GM18909 (cell line): ENCODE measurements around the gene CCL21.
"Not testable (repeated sequence)": the region's sequence is repeated elsewhere in the genome, so short reads cannot be mapped to it uniquely, and the experiment has no call there.

Experiments
- ATAC-seq: cut with Tn5 transposase; IDR thresholded peaks from one replicate; pipeline ENCODE4 v1.9.1; 2021; ENCODE audit warnings: mild to moderate bottlenecking; ENCODE audit not compliant: unreplicated experiment, poor library complexity

Gene CCL21

GRCh38 chr9:34710023-34710422 lies at the start of gene CCL21:
Gene CCL21 (minus strand): TSS chr9:34710136. CDS start chr9:34710066, 70 bp downstream.
- ATAC-seq: no peak

GRCh38 chr9:34759432-34760134 lies 49.6 kb upstream of the CCL21 start:
- no peak for ATAC-seq

GRCh38 chr9:34750320-34750719 lies 40.4 kb upstream of the CCL21 start:
- ATAC-seq: not testable (repeated sequence)

- ATAC-seq: no peak
Measured at GRCh38 chr9:34746526-34746925, 36.6 kb upstream of the CCL21 start.

GRCh38 chr9:34744295-34745221 lies 34.6 kb upstream of the CCL21 start:
- ATAC-seq: no peak

GRCh38 chr9:34742710-34743109 lies 32.8 kb upstream of the CCL21 start:
- ATAC-seq: no peak

- no peak for ATAC-seq
Measured at GRCh38 chr9:34741628-34742027, 31.7 kb upstream of the CCL21 start.

- ATAC-seq: not testable (repeated sequence)
Measured at GRCh38 chr9:34740176-34740575, 30.2 kb upstream of the CCL21 start.

- no peak for ATAC-seq
Measured at GRCh38 chr9:34737677-34738260, 27.8 kb upstream of the CCL21 start.

GRCh38 chr9:34734720-34735119 lies 24.8 kb upstream of the CCL21 start:
- ATAC-seq: no peak

- ATAC-seq: no peak
Measured at GRCh38 chr9:34732886-34733285, 22.9 kb upstream of the CCL21 start.

- ATAC-seq: no peak
Measured at GRCh38 chr9:34732478-34732877, 22.5 kb upstream of the CCL21 start.

- no peak for ATAC-seq
Measured at GRCh38 chr9:34723141-34723540, 13.2 kb upstream of the CCL21 start.

- ATAC-seq: not testable (repeated sequence)
Measured at GRCh38 chr9:34719769-34720025, 9.8 kb upstream of the CCL21 start.

GRCh38 chr9:34719021-34719768 lies 9.3 kb upstream of the CCL21 start:
- ATAC-seq: no peak

GRCh38 chr9:34717996-34718614 lies 8.2 kb upstream of the CCL21 start:
- no peak for ATAC-seq

- ATAC-seq: no peak
Measured at GRCh38 chr9:34716711-34717110, 6.8 kb upstream of the CCL21 start.

GRCh38 chr9:34715639-34716215 lies 5.8 kb upstream of the CCL21 start:
- ATAC-seq: no peak

GRCh38 chr9:34714007-34714406 lies 4.1 kb upstream of the CCL21 start:
- no peak for ATAC-seq

GRCh38 chr9:34712140-34712539 lies 2.2 kb upstream of the CCL21 start:
- ATAC-seq: no peak
